Limb (tissue), 2 donors: ENCODE data around the gene COQ9.

ENCODE experiments used
- DNase-seq, 2 donors: peaks; one replicate each; pipeline ENCODE4 v3.0.0-alpha.2; 2016; ENCODE audit errors: extremely low spot score in 2 of 2

Gene COQ9

DNA sequence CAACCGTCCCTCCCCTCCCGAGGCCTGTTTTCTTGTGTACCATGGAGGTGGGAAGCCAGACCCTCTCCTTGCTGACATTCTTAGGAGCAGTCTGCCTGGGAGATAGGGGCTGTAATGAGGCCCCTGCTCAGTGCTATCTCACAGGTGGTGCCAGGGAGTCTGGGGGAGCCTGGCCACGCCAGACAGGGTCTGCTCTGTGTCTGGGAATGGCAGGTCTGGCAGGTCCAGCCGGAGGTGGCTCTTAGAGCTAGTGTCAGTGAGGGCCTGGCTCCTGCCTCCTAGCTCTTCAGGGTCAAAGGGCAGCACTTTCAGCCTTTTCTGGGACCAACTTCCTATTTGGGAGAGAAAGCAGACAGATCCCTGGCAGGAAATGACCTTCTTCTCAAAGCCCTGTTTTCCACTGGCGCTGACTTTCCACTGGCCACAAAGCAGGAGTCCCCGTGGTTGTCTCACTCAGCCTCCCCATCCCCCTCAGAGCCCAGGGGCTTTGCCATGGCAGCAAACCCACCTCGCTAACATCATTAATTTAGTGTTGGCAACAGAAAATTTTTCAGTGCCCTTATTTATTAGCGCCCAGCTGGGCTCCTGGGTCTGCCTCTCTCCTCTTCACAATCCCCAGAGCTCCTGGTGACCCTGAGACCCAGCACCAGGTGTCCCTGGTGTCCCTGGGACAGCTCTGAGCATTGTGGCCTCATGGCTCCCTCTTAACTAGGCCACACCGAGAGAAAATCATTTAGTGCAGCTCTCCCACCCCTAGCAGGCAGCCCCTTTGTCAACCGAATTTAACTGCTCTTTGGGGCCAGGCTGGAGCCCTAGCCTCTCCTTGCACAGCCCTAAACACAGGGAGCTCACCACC is 63.0 kb downstream of the COQ9 start:
- DNase-seq, result no peak
